Gastroesophageal sphincter (tissue), 3 donors: ENCODE data around the gene CACNA2D3.

Source experiments
- EP300 ChIP-seq: sonication (generic); formaldehyde crosslinking; IDR thresholded peaks from one replicate; pipeline ENCODE4 v1.6.1; 2017; ENCODE audit warnings: antibody characterized with exemption, mild to moderate bottlenecking
- POLR2A ChIP-seq, 2 donors: fragments of 450-650 bp; IDR thresholded peaks; one replicate each; pipeline ENCODE4 v1.6.1; 2017; ENCODE audit warnings: antibody characterized with exemption in 2 of 2, mild to moderate bottlenecking in 2 of 2, moderate library complexity in 1 of 2
- POLR2AphosphoS5 ChIP-seq: sonication (generic); formaldehyde crosslinking; IDR thresholded peaks from one replicate; pipeline ENCODE4 v1.6.1; 2017; ENCODE audit warnings: antibody characterized with exemption
- TF ChIP-seq, protein P1 (sequence below), 4 experiments: fragments of 200-600 bp in 2 of 4; fragments of 450-650 bp in 2 of 4; sonication (generic) in 1 of 4; IDR thresholded peaks; one replicate each; pipeline ENCODE4 v1.5.1; 2017 to 2019; ENCODE audit warnings: antibody characterized with exemption in 4 of 4, mild to moderate bottlenecking in 2 of 4, moderate library complexity in 2 of 4

DNA sequence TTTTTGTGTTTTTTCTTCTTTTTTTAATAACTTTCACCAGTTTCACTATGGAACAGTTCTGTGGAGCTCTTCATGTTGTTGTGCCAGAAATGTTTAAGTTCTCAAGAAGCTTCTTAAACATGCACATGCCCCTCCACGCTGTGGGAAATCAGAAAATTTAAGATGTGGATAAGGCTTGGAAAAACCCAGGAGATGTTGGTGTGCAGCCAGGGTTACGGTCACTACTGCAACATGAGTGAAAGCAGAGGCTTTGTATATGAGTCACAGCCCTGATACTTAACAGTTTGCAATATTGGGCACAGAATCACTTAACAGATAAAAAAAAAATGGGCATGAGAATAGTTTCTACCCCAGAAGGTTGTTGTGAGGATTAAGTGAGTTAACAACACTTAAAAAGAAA, 405.6 kb downstream of the CACNA2D3 start:
- TF ChIP-seq, protein P1, sequence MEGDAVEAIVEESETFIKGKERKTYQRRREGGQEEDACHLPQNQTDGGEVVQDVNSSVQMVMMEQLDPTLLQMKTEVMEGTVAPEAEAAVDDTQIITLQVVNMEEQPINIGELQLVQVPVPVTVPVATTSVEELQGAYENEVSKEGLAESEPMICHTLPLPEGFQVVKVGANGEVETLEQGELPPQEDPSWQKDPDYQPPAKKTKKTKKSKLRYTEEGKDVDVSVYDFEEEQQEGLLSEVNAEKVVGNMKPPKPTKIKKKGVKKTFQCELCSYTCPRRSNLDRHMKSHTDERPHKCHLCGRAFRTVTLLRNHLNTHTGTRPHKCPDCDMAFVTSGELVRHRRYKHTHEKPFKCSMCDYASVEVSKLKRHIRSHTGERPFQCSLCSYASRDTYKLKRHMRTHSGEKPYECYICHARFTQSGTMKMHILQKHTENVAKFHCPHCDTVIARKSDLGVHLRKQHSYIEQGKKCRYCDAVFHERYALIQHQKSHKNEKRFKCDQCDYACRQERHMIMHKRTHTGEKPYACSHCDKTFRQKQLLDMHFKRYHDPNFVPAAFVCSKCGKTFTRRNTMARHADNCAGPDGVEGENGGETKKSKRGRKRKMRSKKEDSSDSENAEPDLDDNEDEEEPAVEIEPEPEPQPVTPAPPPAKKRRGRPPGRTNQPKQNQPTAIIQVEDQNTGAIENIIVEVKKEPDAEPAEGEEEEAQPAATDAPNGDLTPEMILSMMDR (IDR thresholded peaks at IDR 0.05): no peak
- TF ChIP-seq POLR2AphosphoS5 (no peak), EP300 (no peak), POLR2A (IDR thresholded peaks at IDR 0.05) (no peak)
